H9 (cell line): ENCODE data around the gene RPS10. TPM values are rescaled to one million over a fixed set of nuclear protein-coding genes. Genes with fewer than 3 reads are reported as not detected.

Experiments
- DNase-seq: peaks from one replicate; pipeline ENCODE4 v3.0.0-alpha.2; 2017
- H2AFZ ChIP-seq: one replicate; pipeline ENCODE4 v1.6.1; 2013; ENCODE audit warnings: mild to moderate bottlenecking, low read length, control low read depth, moderate library complexity
- H2AK5ac ChIP-seq: 2 replicates; pipeline ENCODE4 v1.6.1; 2013; ENCODE audit warnings: low read length, control low read depth, mixed read lengths; ENCODE audit not compliant: insufficient read length
- H2BK120ac ChIP-seq: one replicate; pipeline ENCODE4 v1.6.1; 2013; ENCODE audit warnings: low read depth, mild to moderate bottlenecking, low read length, control low read depth, inconsistent platforms; ENCODE audit not compliant: poor library complexity, severe bottlenecking
- H2BK12ac ChIP-seq: 2 replicates; pipeline ENCODE4 v1.6.1; 2013; ENCODE audit warnings: low read length, control low read depth, mixed read lengths, low read depth; ENCODE audit not compliant: insufficient read length
- H2BK15ac ChIP-seq: 2 replicates; pipeline ENCODE4 v1.6.1; 2013; ENCODE audit warnings: low read depth, low read length, control low read depth
- H2BK20ac ChIP-seq: one replicate; pipeline ENCODE4 v1.6.1; 2013; ENCODE audit warnings: low read depth, mild to moderate bottlenecking, low read length, control low read depth, inconsistent platforms; ENCODE audit not compliant: poor library complexity, severe bottlenecking
- H2BK5ac ChIP-seq: 2 replicates; pipeline ENCODE4 v1.6.1; 2013; ENCODE audit warnings: low read length, control low read depth, mixed read lengths; ENCODE audit not compliant: insufficient read length
- H3K14ac ChIP-seq: 2 replicates; pipeline ENCODE4 v1.6.1; 2013; ENCODE audit warnings: low read length, control low read depth; ENCODE audit not compliant: insufficient read depth
- H3K18ac ChIP-seq: 2 replicates; pipeline ENCODE4 v1.6.1; 2013; ENCODE audit warnings: low read depth, mild to moderate bottlenecking, mixed read lengths, low read length, control low read depth; ENCODE audit not compliant: insufficient read length
- H3K23ac ChIP-seq: 2 replicates; pipeline ENCODE4 v1.6.1; 2013; ENCODE audit warnings: low read length, control low read depth, mixed read lengths, low read depth; ENCODE audit not compliant: insufficient read length
- H3K23me2 ChIP-seq: 2 replicates; pipeline ENCODE4 v1.6.1; 2013; ENCODE audit warnings: low read depth, mild to moderate bottlenecking, mixed read lengths, low read length, control low read depth; ENCODE audit not compliant: insufficient read length, poor library complexity, severe bottlenecking
- H3K27ac ChIP-seq: 2 replicates; pipeline ENCODE4 v1.5.1; 2013; ENCODE audit warnings: low read length, control low read depth, mixed read lengths, low read depth; ENCODE audit not compliant: insufficient read length
- H3K27me3 ChIP-seq: 2 replicates; pipeline ENCODE4 v1.6.1; 2013; ENCODE audit warnings: low read length, control low read depth, inconsistent platforms; ENCODE audit not compliant: insufficient read depth
- H3K4ac ChIP-seq: 2 replicates; pipeline ENCODE4 v1.6.1; 2013; ENCODE audit warnings: low read depth, mild to moderate bottlenecking, control low read depth, inconsistent platforms, low read length, moderate library complexity
- H3K4me1 ChIP-seq: 2 replicates; pipeline ENCODE4 v1.6.1; 2013; ENCODE audit warnings: low read length, control low read depth, inconsistent platforms; ENCODE audit not compliant: insufficient read depth
- H3K4me2 ChIP-seq: 2 replicates; pipeline ENCODE4 v1.6.1; 2013; ENCODE audit warnings: low read length, control low read depth, mixed read lengths; ENCODE audit not compliant: insufficient read length, insufficient read depth
- H3K56ac ChIP-seq: 2 replicates; pipeline ENCODE4 v1.6.1; 2013; ENCODE audit warnings: low read depth, mild to moderate bottlenecking, mixed read lengths, low read length, control low read depth; ENCODE audit not compliant: insufficient read length
- H3K79me1 ChIP-seq: 2 replicates; pipeline ENCODE4 v1.6.1; 2013; ENCODE audit warnings: low read depth, mild to moderate bottlenecking, moderate library complexity, low read length, control low read depth, inconsistent platforms; ENCODE audit not compliant: insufficient read depth, poor library complexity, severe bottlenecking
- H3K79me2 ChIP-seq: 2 replicates; pipeline ENCODE4 v1.6.1; 2013; ENCODE audit warnings: low read length, control low read depth, inconsistent platforms; ENCODE audit not compliant: insufficient read depth
- H3K9ac ChIP-seq: 2 replicates; pipeline ENCODE4 v1.6.1; 2013; ENCODE audit warnings: low read length, control low read depth, mixed read lengths; ENCODE audit not compliant: insufficient read length; ENCODE audit errors: extremely low read depth
- H3K9me3 ChIP-seq: one replicate; pipeline ENCODE4 v1.6.1; 2013; ENCODE audit warnings: low read depth, low read length, inconsistent platforms; ENCODE audit not compliant: control insufficient read depth
- H3T11ph ChIP-seq: one replicate; pipeline ENCODE4 v1.6.1; 2013; ENCODE audit warnings: mild to moderate bottlenecking, low read length, control low read depth, inconsistent platforms
- H4K20me1 ChIP-seq: one replicate; pipeline ENCODE4 v1.6.1; 2013; ENCODE audit not compliant: control insufficient read depth, insufficient read length, insufficient read depth
- H4K5ac ChIP-seq: 2 replicates; pipeline ENCODE4 v1.6.1; 2013; ENCODE audit warnings: low read depth, mild to moderate bottlenecking, mixed read lengths, low read length, control low read depth; ENCODE audit not compliant: insufficient read length
- H4K8ac ChIP-seq: replicated peaks from 2 replicates; pipeline ENCODE4 v1.6.1; 2013; ENCODE audit warnings: low read length, control low read depth, mixed read lengths, low read depth; ENCODE audit not compliant: insufficient read length
- H4K91ac ChIP-seq: 2 replicates; pipeline ENCODE4 v1.6.1; 2013; ENCODE audit warnings: low read depth, mild to moderate bottlenecking, moderate library complexity, mixed read lengths, low read length, control low read depth; ENCODE audit not compliant: insufficient read length
- H3K27ac Mint-ChIP-seq, 3 experiments: 2 replicates in 2 of 3; 3 replicates in 1 of 3; pipeline ENCODE4 v1.8.0; 2020 to 2021; ENCODE audit warnings: mixed read lengths in 3 of 3, mild to moderate bottlenecking in 1 of 3, moderate library complexity in 1 of 3
- H3K27me3 Mint-ChIP-seq: 2 replicates; pipeline ENCODE4 v1.8.0; 2021; ENCODE audit warnings: low read depth, mild to moderate bottlenecking, moderate library complexity, mixed read lengths
- H3K36me3 Mint-ChIP-seq, 3 experiments: 2 replicates in 2 of 3; 3 replicates in 1 of 3; pipeline ENCODE4 v1.8.0; 2020 to 2021; ENCODE audit warnings: low read depth in 3 of 3, mixed read lengths in 3 of 3; ENCODE audit not compliant: insufficient read depth in 1 of 3
- H3K4me1 Mint-ChIP-seq, 2 experiments: 2 replicates each; pipeline ENCODE4 v1.8.0; 2020; ENCODE audit warnings: mixed read lengths in 2 of 2
- H3K4me3 Mint-ChIP-seq, 2 experiments: 2 replicates in 1 of 2; 3 replicates in 1 of 2; pipeline ENCODE4 v1.8.0; 2020 to 2021; ENCODE audit warnings: mild to moderate bottlenecking in 2 of 2, mixed read lengths in 2 of 2, moderate library complexity in 1 of 2
- H3K9me3 Mint-ChIP-seq, 2 experiments: 2 replicates in 1 of 2; 3 replicates in 1 of 2; pipeline ENCODE4 v1.8.0; 2020; ENCODE audit warnings: mild to moderate bottlenecking in 2 of 2, mixed read lengths in 2 of 2, moderate library complexity in 1 of 2
- CTCF ChIP-seq: fragments of 200-600 bp; sonication (generic); conservative IDR thresholded peaks from 3 replicates; pipeline ENCODE4 v1.8.0; 2021; ENCODE audit warnings: antibody characterized with exemption, mild to moderate bottlenecking
- WGBS: extraction: QIAGEN DNeasy Blood & Tissue Kit; methylation state at CpG from one replicate; pipeline ENCODE4 v1.1.7; 2013; ENCODE audit warnings: missing lambda C conversion rate, low lambda C conversion rate, mixed read lengths; ENCODE audit not compliant: insufficient read length; ENCODE audit errors: extremely low coverage; 5-methylcytosine and 5-hydroxymethylcytosine counted together
- total RNA-seq: library from RNA; stranded (reverse); gene quantifications from 2 replicates; pipeline ENCODE4 v1.2.1, GENCODE V29; 2021

The RPS10 gene
- total RNA-seq, 1 experiment from 2014 or later: 2,330 TPM

GRCh38 chr6:34392497-34393190, 33.2 kb downstream of the RPS10 start, which contains the start of gene NUDT3:
Gene NUDT3 (minus strand): TSS chr6:34392669. CDS start chr6:34392362, 307 bp downstream.
- no peaks in the 10 kb centered on the region for H3K27me3 ChIP-seq
- H3K23ac ChIP-seq: no peak within 1 kb of the TSS
- Mint-ChIP-seq H3K4me1 (peaks cover 17 to 21% of the 10 kb centered on the region in 2 experiments), H3K9me3 (peaks cover 12 to 14% of the 10 kb centered on the region in 2 experiments), H3K27ac (peak within 1 kb of the TSS; percentile 62 to 84 (median 82); a peak in 3 of 7 replicates), H3K36me3 (peaks cover 4 to 11% (median 5%) of the 10 kb centered on the region in 3 experiments), H3K27me3 (peaks cover 4% of the 10 kb centered on the region; the same call in 1 of the 2 replicates), H3K4me3 (peak within 1 kb of the TSS; percentile 31 to 72; a peak in 4 of 5 replicates)
- H4K20me1 ChIP-seq: no peaks in the 10 kb centered on the region
- H3K79me1 ChIP-seq: no peaks in the 10 kb centered on the region
- no peak within 1 kb of the TSS for H3K56ac ChIP-seq
- H3K27ac ChIP-seq: no peak within 1 kb of the TSS
- no peak within 1 kb of the TSS for H2AFZ ChIP-seq
- peak; percentile 86 for TF ChIP-seq CTCF
- H3K23me2 ChIP-seq: peaks cover 9% of the 10 kb centered on the region
- DNase-seq: peak; percentile 94
- no peak within 1 kb of the TSS for H2BK20ac ChIP-seq
- H2BK12ac ChIP-seq: no peak within 1 kb of the TSS
- no peak within 1 kb of the TSS for H4K91ac ChIP-seq
- no peak within 1 kb of the TSS for H3K4ac ChIP-seq
- H3K14ac ChIP-seq: peak within 1 kb of the TSS; percentile 89
- H2BK5ac ChIP-seq: no peak within 1 kb of the TSS
- H2AK5ac ChIP-seq: no peak within 1 kb of the TSS
- no peak within 1 kb of the TSS for H2BK15ac ChIP-seq
- no peaks in the 10 kb centered on the region for H3K4me1 ChIP-seq
- H3K9ac ChIP-seq: peak within 1 kb of the TSS; percentile 61
- no CpG with 5 or more reads among the region's 87 CpGs for WGBS
- no peak within 1 kb of the TSS for H3T11ph ChIP-seq
- H2BK120ac ChIP-seq: no peak within 1 kb of the TSS
- H3K79me2 ChIP-seq: peaks cover 18% of the 10 kb centered on the region; the same call in 1 of the 2 replicates
- H4K8ac ChIP-seq: no peak within 1 kb of the TSS
- no peak within 1 kb of the TSS for H4K5ac ChIP-seq
- H3K9me3 ChIP-seq: no peaks in the 10 kb centered on the region
- peak within 1 kb of the TSS; percentile 80 for H3K18ac ChIP-seq
- H3K4me2 ChIP-seq: peak within 1 kb of the TSS; percentile 94
